ENCODE results near the gene MUC7.

MUC7 gene

DNA sequence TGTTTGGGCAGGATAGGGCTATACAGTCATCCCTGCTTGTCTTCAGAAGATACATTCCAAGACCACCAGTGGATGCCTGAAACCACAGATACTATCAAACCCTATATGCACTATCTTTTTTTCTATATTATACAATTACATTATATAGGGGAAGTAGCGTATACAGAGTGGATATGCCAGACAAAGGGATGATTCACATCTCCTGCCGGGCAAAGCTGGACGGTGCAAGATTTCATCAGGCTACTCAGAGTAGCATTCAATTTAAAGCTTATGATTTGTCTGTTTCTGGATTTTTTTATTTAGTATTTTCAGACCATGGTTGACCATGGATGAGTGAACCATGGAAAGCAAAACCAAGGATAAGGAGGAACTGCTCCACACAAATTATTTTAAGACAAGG, 39.4 kb downstream of the MUC7 start:
- no peak for TF ChIP-seq POLR2AphosphoS5 (IDR thresholded peaks at IDR 0.05; ENCODE audit: low read depth, low read length)
- TF ChIP-seq SIN3A (IDR thresholded peaks at IDR 0.05; ENCODE audit: borderline replicate concordance, insufficient read depth, low read length) = no peak
- TF ChIP-seq, protein P1, sequence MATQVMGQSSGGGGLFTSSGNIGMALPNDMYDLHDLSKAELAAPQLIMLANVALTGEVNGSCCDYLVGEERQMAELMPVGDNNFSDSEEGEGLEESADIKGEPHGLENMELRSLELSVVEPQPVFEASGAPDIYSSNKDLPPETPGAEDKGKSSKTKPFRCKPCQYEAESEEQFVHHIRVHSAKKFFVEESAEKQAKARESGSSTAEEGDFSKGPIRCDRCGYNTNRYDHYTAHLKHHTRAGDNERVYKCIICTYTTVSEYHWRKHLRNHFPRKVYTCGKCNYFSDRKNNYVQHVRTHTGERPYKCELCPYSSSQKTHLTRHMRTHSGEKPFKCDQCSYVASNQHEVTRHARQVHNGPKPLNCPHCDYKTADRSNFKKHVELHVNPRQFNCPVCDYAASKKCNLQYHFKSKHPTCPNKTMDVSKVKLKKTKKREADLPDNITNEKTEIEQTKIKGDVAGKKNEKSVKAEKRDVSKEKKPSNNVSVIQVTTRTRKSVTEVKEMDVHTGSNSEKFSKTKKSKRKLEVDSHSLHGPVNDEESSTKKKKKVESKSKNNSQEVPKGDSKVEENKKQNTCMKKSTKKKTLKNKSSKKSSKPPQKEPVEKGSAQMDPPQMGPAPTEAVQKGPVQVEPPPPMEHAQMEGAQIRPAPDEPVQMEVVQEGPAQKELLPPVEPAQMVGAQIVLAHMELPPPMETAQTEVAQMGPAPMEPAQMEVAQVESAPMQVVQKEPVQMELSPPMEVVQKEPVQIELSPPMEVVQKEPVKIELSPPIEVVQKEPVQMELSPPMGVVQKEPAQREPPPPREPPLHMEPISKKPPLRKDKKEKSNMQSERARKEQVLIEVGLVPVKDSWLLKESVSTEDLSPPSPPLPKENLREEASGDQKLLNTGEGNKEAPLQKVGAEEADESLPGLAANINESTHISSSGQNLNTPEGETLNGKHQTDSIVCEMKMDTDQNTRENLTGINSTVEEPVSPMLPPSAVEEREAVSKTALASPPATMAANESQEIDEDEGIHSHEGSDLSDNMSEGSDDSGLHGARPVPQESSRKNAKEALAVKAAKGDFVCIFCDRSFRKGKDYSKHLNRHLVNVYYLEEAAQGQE (IDR thresholded peaks at IDR 0.05; ENCODE audit: insufficient read depth in 1 of 2, low read depth in 2 of 2, low read length in 2 of 2) = no peak

DNA sequence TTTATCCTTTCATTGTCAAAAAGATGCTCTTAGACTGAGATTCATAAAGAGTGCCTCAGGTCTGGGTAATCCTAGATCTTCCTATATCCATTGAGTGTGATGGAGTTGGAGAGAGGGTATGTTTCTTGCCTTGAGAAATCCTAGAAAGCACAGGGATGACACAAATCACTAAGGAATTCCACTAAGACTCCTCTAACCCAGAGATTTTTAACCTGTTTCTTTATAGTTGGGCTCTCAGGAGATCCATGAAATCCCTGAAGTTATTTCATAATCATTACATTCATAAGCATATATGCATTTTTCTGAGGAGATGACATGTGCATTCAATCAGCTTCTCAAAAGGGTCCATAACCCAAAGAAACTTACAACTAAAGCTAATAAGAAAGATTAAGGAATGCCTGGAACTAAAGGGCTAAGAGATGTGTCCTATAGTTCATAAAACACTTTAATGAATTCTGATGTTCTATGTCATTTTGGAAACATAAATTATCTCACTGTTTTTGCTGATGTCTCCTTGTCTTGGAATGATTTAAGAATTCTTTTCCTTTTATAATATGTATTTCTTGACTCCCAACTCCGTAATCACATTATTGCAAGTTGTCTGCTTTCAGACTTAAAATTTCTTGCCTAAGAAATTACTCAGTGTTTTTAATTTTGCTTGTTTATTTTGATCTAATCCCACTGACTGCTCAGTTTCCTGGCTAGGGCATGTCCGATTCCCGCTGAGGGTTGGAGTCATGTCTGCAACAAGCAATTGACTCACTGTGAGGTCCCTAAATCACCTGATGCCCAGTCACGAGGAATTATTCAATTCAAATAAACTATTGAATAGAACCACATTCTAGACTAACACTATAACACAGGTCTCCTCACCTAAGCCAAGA, 43.6 kb downstream of the MUC7 start:
- TF ChIP-seq, protein P1 (IDR thresholded peaks at IDR 0.05; ENCODE audit: insufficient read depth in 1 of 2, low read depth in 2 of 2, low read length in 2 of 2) = no peak
- no peak for TF ChIP-seq SIN3A (IDR thresholded peaks at IDR 0.05; ENCODE audit: borderline replicate concordance, insufficient read depth, low read length)
- TF ChIP-seq FOXP2 (optimal IDR thresholded peaks at IDR 0.05; ENCODE audit: borderline replicate concordance, extremely low read depth, extremely low read length, insufficient read depth) = no peak
- TF ChIP-seq POLR2AphosphoS5 (IDR thresholded peaks at IDR 0.05; ENCODE audit: low read depth, low read length) = no peak
- TF ChIP-seq TAF1 (IDR thresholded peaks at IDR 0.05; ENCODE audit: borderline replicate concordance, insufficient read depth, low read length) = no peak

DNA sequence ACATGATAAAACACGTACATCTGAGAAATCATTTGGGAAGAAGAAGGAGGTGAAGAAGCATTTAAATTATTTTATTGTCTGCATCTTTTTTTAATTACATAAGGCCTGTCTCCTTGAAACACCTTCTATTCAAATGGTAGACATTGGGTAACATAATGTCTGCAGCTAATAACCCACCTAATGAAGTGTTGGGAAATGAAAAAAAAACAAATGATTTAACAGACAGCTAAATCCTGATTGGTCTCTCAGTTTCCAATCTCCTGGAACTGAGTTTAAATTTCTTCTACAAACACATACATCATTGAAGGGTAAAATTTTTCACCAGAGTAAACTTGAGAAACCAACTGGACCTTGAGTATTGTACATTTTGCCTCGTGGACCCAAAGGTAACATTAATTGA, 46.3 kb downstream of the MUC7 start, which contains the start of gene AMTN:
Gene AMTN, plus strand, starts transcription at position 301 of the 400 bp plus-strand sequence. CDS start 209 bp downstream, outside the sequence.
- TF ChIP-seq POLR2AphosphoS5 (IDR thresholded peaks at IDR 0.05; ENCODE audit: low read depth, low read length) = no peak
- TF ChIP-seq, protein P1 (IDR thresholded peaks at IDR 0.05; ENCODE audit: insufficient read depth in 1 of 2, low read depth in 2 of 2, low read length in 2 of 2) = no peak
- no peak for TF ChIP-seq FOXP2 (optimal IDR thresholded peaks at IDR 0.05; ENCODE audit: borderline replicate concordance, extremely low read depth, extremely low read length, insufficient read depth)
- no peak for TF ChIP-seq TAF1 (IDR thresholded peaks at IDR 0.05; ENCODE audit: borderline replicate concordance, insufficient read depth, low read length)
- TF ChIP-seq SIN3A (IDR thresholded peaks at IDR 0.05; ENCODE audit: borderline replicate concordance, insufficient read depth, low read length) = no peak

DNA sequence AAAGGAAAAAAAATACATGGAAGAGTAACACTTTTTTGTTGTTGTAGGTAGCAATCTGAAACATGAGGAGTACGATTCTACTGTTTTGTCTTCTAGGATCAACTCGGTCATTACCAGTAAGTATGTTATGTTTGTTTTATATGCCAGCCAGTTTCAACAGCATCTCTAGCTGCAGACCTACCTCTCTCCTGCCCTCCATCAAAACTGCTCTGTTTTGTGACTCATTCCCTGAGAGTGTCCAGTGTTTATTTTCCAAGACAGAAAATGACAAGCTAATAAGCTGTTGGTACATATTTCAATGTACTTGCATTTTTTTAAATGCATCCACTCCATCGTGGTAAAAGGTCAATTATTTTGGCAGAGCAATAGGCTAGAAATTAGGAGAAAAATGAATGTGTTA, 46.7 kb downstream of the MUC7 start:
- TF ChIP-seq POLR2AphosphoS5 (IDR thresholded peaks at IDR 0.05; ENCODE audit: low read depth, low read length) (no peak), TAF1 (IDR thresholded peaks at IDR 0.05; ENCODE audit: borderline replicate concordance, insufficient read depth, low read length) (no peak), FOXP2 (optimal IDR thresholded peaks at IDR 0.05; ENCODE audit: borderline replicate concordance, extremely low read depth, extremely low read length, insufficient read depth) (no peak), SIN3A (IDR thresholded peaks at IDR 0.05; ENCODE audit: borderline replicate concordance, insufficient read depth, low read length) (no peak)
- TF ChIP-seq, protein P1 (IDR thresholded peaks at IDR 0.05; ENCODE audit: insufficient read depth in 1 of 2, low read depth in 2 of 2, low read length in 2 of 2) = no peak
